NCI-H524 (cell line): ENCODE results near the gene CCL5.
A peak's percentile ranks its signal among the peaks of the same experiment; 100 is the strongest.

Experiments used
- DNase-seq, 2 experiments: peaks; one replicate each; lab custom pipeline; 2025; lab: John Stamatoyannopoulos, UW

The CCL5 gene

GRCh38 chr17:35867574-35867973 lies 12.6 kb downstream of the CCL5 start:
- DNase-seq: no peak

- DNase-seq: no peak
These were observed 13.7 kb downstream of the CCL5 start for GRCh38 chr17:35866341-35866950.

GRCh38 chr17:35865412-35866340 lies 14.5 kb downstream of the CCL5 start:
- DNase-seq: no peak

GRCh38 chr17:35864853-35865252 lies 15.3 kb downstream of the CCL5 start:
- DNase-seq: no peak

- DNase-seq: no peak
These were observed 23.6 kb downstream of the CCL5 start for GRCh38 chr17:35856603-35857002.

- DNase-seq: no peak
These were observed 24.2 kb downstream of the CCL5 start for GRCh38 chr17:35855965-35856364.

GRCh38 chr17:35849469-35850348 lies 30.5 kb downstream of the CCL5 start:
- peak; percentile 27 to 53 for DNase-seq

- DNase-seq: no peak
These were observed 32.4 kb downstream of the CCL5 start for GRCh38 chr17:35847633-35848373.

- DNase-seq: no peak
These were observed 33.2 kb downstream of the CCL5 start for GRCh38 chr17:35847006-35847405.

- DNase-seq: no peak
These were observed 33.9 kb downstream of the CCL5 start for GRCh38 chr17:35846055-35846809.

- no peak for DNase-seq
These were observed 35.6 kb downstream of the CCL5 start for GRCh38 chr17:35844547-35844946.

- DNase-seq: no peak
These were observed 36.5 kb downstream of the CCL5 start for GRCh38 chr17:35843698-35844097.

GRCh38 chr17:35842239-35842638 lies 37.9 kb downstream of the CCL5 start:
- DNase-seq: no peak

GRCh38 chr17:35841505-35841904 lies 38.7 kb downstream of the CCL5 start:
- no peak for DNase-seq

- DNase-seq: no peak
These were observed 39.1 kb downstream of the CCL5 start for GRCh38 chr17:35841101-35841500.

- DNase-seq: no peak
These were observed 55.0 kb downstream of the CCL5 start for GRCh38 chr17:35825206-35825605.
